ENCODE results near the gene GMPPA.

The GMPPA gene

DNA sequence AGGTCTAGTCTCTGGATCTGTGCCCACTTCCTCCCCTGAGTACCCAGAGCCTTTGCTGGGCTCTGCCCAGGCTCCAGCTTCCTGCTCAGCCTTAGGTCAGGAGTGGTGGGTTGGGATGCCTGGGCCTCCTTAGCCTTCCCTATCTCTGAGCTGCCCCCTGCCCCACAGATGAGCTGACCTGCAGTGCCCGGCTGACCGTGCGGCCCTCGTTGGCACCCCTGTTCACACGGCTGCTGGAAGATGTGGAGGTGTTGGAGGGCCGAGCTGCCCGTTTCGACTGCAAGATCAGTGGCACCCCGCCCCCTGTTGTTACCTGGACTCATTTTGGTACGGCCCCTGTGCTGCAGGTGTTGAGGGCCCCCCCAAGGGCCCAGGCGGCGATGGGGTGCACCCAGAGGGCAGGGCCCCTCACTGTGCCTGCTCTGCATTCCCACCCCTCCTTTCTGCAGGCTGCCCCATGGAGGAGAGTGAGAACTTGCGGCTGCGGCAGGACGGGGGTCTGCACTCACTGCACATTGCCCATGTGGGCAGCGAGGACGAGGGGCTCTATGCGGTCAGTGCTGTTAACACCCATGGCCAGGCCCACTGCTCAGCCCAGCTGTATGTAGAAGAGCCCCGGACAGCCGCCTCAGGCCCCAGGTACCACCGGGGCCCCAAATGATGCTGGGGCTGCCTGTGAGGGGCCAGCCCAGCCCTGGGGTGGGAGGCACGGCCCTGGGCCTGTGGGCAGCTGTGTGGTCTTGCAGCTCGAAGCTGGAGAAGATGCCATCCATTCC is 30.1 kb upstream of the GMPPA start:
- no peak for DNase-seq

- no peak for DNase-seq
These were observed 29.4 kb upstream of the GMPPA start for GRCh38 chr2:219469186-219469724.

DNA sequence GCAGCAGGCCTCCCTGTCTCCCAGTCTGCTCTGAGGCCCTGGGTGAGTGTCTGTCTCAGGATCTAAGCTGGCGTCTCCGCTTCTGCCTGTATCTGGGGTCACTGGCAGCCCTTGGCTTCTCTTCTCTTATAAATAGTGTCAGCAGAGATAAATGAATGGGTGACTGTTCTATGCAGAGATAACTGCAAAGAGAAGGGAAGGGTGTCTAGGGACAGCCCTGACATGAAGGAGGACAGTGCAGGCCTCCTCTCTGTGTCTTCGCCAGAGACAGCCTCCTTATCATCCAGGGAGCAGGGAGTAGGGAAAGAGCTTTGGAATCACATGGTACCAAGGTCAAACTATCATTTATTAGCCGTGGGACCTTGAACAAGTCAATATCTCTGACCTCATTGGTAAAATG is 28.3 kb upstream of the GMPPA start:
- no peak for DNase-seq

DNA sequence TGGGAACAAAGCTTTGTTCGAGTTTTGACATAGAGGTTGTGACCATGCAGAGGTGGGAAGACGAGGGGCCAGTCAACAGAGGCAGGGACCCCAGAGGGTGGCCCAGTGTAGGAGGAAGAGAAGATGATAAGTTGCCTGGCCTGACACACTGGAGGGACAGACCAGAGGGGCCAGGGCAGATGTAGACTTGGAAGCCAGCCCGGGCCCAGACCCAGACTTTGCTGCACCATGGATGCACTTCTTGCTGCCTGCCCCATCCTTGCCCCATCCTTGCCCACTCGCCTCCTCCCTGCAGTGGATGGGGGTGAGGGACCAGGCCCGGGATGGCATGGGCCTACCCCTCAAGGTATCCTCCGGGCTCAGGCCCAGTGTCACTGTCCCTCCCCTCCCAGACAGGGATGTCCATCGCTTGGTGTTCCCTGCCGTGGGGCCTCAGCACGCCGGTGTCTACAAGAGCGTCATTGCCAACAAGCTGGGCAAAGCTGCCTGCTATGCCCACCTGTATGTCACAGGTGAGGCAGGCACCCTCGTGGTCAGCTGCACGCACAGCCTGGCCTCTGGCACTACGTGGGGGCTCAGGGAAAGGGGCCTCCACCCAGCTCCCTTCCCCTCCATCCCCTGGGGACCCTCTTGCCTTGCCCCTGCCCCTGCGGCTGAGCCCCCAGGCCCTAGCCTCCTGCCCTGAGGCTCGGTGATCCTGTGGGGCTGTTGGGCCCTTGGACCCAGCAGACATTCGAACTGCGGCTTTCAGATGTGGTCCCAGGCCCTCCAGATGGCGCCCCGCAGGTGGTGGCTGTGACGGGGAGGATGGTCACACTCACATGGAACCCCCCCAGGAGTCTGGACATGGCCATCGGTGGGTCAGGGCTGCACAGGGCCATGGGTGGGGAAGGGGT is 27.0 kb upstream of the GMPPA start:
- DNase-seq = no peak

- DNase-seq = no peak
These were observed 26.0 kb upstream of the GMPPA start for GRCh38 chr2:219472629-219473187.

GRCh38 chr2:219473511-219473910 is 25.2 kb upstream of the GMPPA start:
- DNase-seq = no peak

DNA sequence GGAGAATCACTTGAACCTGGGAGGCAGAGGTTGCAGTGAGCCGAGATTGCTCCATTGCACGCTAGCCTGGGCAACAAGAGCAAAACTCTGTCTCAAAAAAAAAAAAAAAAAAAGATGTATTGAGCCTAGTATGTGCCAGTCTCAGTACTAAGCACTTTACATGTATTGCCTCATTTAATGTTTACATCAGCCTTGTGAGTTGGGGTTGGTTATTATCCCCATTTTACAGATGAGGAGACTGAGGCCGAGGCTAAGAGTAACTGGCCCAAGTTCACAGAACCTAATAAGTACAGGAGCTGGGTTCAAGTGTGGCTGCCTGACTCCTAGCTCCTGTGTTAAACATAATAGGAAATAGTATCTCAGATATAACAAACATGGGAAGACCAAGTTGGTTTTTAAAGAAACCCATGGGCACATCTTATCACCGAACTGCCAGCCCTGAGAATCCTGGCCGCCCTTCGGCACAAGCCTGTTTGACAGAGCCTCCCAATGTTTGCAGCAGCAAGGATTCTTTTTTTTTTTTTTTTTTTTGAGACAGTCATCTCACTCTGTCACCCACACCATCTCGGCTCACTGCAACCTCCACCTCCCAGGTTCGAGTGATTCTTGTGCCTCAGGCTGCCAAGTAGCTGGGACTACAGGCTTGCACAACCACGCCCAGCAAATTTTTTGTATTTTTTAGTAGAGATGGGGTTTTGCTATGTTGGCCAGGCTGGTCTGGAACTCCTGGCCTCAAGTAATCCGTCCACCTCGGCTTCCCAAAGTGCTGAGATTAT is 24.2 kb upstream of the GMPPA start:
- DNase-seq = no peak

GRCh38 chr2:219475278-219475677 is 23.4 kb upstream of the GMPPA start:
- no peak for DNase-seq

GRCh38 chr2:219475697-219476651 is 22.7 kb upstream of the GMPPA start:
- peak; percentile 83 for DNase-seq

DNA sequence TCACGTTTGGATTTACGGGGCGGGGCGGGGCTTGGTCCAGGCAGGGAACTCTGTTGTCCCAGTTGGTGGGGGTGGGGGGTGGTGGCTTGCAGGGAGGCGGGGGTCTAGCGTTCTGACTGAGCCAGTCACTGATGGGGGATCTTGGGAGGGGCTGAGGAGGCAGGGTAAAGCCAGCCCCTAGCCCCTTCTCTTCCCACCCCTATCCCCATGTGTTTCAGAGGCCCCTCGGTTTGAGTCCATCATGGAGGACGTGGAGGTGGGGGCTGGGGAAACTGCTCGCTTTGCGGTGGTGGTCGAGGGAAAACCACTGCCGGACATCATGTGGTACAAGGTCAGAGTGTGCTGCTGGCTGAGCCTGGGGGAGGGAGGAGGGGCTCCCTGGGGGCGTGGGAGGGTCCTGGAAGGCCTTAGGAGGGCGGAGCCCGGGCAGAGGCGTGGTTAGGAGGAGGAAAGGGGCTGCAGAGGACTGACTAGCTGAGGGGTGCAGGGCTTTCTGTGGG is 22.0 kb upstream of the GMPPA start:
- no peak for DNase-seq

DNA sequence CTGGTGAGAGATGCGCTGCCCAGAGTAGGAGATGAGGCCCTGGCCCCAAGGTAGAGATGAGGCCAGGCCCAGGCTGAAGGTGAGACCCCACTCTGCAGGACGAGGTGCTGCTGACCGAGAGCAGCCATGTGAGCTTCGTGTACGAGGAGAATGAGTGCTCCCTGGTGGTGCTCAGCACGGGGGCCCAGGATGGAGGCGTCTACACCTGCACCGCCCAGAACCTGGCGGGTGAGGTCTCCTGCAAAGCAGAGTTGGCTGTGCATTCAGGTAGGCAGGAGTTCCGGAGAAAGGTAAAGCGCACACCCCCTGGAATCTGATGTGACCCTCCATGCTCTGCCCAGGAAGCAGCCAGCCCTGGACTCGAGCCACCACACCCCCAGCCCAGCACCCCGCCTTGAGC is 21.5 kb upstream of the GMPPA start:
- no peak for DNase-seq

DNA sequence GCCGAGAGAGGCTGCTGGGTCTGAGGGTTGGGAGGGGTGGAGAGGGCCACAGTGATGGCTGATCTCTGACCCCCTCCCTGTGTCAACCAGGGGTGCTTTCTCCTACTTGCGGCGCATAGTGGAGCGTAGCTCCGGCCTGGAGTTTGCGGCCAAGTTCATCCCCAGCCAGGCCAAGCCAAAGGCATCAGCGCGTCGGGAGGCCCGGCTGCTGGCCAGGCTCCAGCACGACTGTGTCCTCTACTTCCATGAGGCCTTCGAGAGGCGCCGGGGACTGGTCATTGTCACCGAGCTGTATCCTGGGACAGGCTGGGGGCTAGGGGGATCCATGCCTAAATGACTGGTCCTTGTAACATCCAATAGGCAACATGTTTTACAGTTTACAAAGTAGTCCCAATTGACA is 20.9 kb upstream of the GMPPA start:
- DNase-seq = no peak

- DNase-seq = no peak
These were observed 19.8 kb upstream of the GMPPA start for GRCh38 chr2:219478916-219479315.

- DNase-seq = no peak
These were observed 18.7 kb upstream of the GMPPA start for GRCh38 chr2:219480004-219480403.

- no peak for DNase-seq
These were observed 15.9 kb upstream of the GMPPA start for GRCh38 chr2:219482674-219483405.

- DNase-seq = no peak
These were observed 15.0 kb upstream of the GMPPA start for GRCh38 chr2:219483451-219484342.

DNA sequence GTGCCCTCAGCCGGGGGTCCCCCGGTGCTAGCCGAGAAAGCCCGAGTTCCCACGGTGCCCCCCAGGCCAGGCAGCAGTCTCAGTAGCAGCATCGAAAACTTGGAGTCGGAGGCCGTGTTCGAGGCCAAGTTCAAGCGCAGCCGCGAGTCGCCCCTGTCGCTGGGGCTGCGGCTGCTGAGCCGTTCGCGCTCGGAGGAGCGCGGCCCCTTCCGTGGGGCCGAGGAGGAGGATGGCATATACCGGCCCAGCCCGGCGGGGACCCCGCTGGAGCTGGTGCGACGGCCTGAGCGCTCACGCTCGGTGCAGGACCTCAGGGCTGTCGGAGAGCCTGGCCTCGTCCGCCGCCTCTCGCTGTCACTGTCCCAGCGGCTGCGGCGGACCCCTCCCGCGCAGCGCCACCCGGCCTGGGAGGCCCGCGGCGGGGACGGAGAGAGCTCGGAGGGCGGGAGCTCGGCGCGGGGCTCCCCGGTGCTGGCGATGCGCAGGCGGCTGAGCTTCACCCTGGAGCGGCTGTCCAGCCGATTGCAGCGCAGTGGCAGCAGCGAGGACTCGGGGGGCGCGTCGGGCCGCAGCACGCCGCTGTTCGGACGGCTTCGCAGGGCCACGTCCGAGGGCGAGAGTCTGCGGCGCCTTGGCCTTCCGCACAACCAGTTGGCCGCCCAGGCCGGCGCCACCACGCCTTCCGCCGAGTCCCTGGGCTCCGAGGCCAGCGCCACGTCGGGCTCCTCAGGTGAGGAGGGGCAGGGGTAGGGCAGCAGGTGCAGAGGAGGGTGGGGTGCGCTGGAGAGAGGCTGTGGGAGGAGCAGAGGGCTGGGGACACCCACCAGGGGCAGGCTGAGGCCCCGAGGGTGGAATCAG is 14.1 kb upstream of the GMPPA start:
- DNase-seq = no peak

GRCh38 chr2:219485201-219485580 is 13.5 kb upstream of the GMPPA start:
- no peak for DNase-seq

Measured in activated effector memory CD4-positive, alpha-beta T cell treated with anti-CD3 and anti-CD28 coated beads, Interleukin-2, amount 50 U/mL, for 16 hours (primary cell).